Endothelial cell (in vitro differentiated cells): ENCODE data around the gene SH3TC1. TPM values are rescaled to one million over a fixed set of nuclear protein-coding genes. Genes with fewer than 3 reads are reported as not detected.

ENCODE experiments used
- DNase-seq: peaks from one replicate; pipeline ENCODE4 v3.0.0; 2021; ENCODE audit warnings: low spot score
- H3K27ac Mint-ChIP-seq: one replicate; pipeline ENCODE4 v1.8.0; 2021; ENCODE audit warnings: mixed read lengths, inconsistent platforms; ENCODE audit not compliant: unreplicated experiment
- H3K27me3 Mint-ChIP-seq: one replicate; pipeline ENCODE4 v1.8.0; 2021; ENCODE audit warnings: mild to moderate bottlenecking, moderate library complexity, mixed read lengths, inconsistent platforms; ENCODE audit not compliant: unreplicated experiment
- H3K36me3 Mint-ChIP-seq: one replicate; pipeline ENCODE4 v1.8.0; 2021; ENCODE audit warnings: mild to moderate bottlenecking, low read depth, mixed read lengths, inconsistent platforms; ENCODE audit not compliant: unreplicated experiment
- H3K4me1 Mint-ChIP-seq: one replicate; pipeline ENCODE4 v1.8.0; 2021; ENCODE audit warnings: mild to moderate bottlenecking, mixed read lengths, inconsistent platforms; ENCODE audit not compliant: unreplicated experiment
- H3K4me3 Mint-ChIP-seq: one replicate; pipeline ENCODE4 v1.8.0; 2021; ENCODE audit warnings: mild to moderate bottlenecking, mixed read lengths, inconsistent platforms; ENCODE audit not compliant: unreplicated experiment
- H3K9me3 Mint-ChIP-seq: one replicate; pipeline ENCODE4 v1.8.0; 2021; ENCODE audit warnings: mixed read lengths, inconsistent platforms; ENCODE audit not compliant: unreplicated experiment
- CTCF ChIP-seq: fragments of 200-600 bp; sonication (generic); IDR thresholded peaks from one replicate; pipeline ENCODE4 v1.5.0; 2021; ENCODE audit warnings: antibody characterized with exemption; ENCODE audit not compliant: unreplicated experiment
- total RNA-seq: library from RNA; stranded (reverse); fragmentation: NEBNext Ultra II Directional; extraction: Animal tissue kit (Norgen Biotek cat#: 25700); gene quantifications from one replicate; pipeline ENCODE4 v1.2.1, GENCODE V29; 2021; ENCODE audit not compliant: unreplicated experiment

The SH3TC1 gene
- total RNA-seq, 1 donor from 2014 or later: 114 TPM

- no peak overlapping the region for H3K27ac Mint-ChIP-seq
Measured at GRCh38 chr4:8163436-8164193, 35.5 kb upstream of the SH3TC1 start.

GRCh38 chr4:8164194-8164565 is 34.9 kb upstream of the SH3TC1 start:
- Mint-ChIP-seq H3K4me3 (no peak overlapping the region), H3K9me3 (no peaks in the 10 kb centered on the region), H3K27ac (no peak overlapping the region), H3K36me3 (no peaks in the 10 kb centered on the region), H3K4me1 (peaks cover 5% of the 10 kb centered on the region), H3K27me3 (peaks cover 9% of the 10 kb centered on the region)
- no peak for TF ChIP-seq CTCF
- DNase-seq: no peak

More at GRCh38 chr4:8163436-8164193, 35.5 kb upstream of the SH3TC1 start:
- DNase-seq: no peak
- peaks cover 12% of the 10 kb centered on the region for H3K27me3 Mint-ChIP-seq
- no peaks in the 10 kb centered on the region for H3K36me3 Mint-ChIP-seq
- no peak for TF ChIP-seq CTCF
- peaks cover 8% of the 10 kb centered on the region for H3K4me1 Mint-ChIP-seq
- no peaks in the 10 kb centered on the region for H3K9me3 Mint-ChIP-seq
- no peak overlapping the region for H3K4me3 Mint-ChIP-seq

- peaks cover 3% of the 10 kb centered on the region for H3K4me1 Mint-ChIP-seq
- H3K9me3 Mint-ChIP-seq: no peaks in the 10 kb centered on the region
- TF ChIP-seq CTCF: no peak
- peaks cover 9% of the 10 kb centered on the region for H3K27me3 Mint-ChIP-seq
- no peak for DNase-seq
- no peak overlapping the region for H3K4me3 Mint-ChIP-seq
- no peaks in the 10 kb centered on the region for H3K36me3 Mint-ChIP-seq
- H3K27ac Mint-ChIP-seq: no peak overlapping the region
Measured at GRCh38 chr4:8164687-8165086, 34.4 kb upstream of the SH3TC1 start.

- no peak for TF ChIP-seq CTCF
- Mint-ChIP-seq H3K27me3 (peaks cover 9% of the 10 kb centered on the region), H3K9me3 (no peaks in the 10 kb centered on the region)
Measured at GRCh38 chr4:8165374-8165896, 33.7 kb upstream of the SH3TC1 start.

GRCh38 chr4:8167291-8167690 is 31.8 kb upstream of the SH3TC1 start:
- Mint-ChIP-seq H3K4me1 (peaks cover 3% of the 10 kb centered on the region), H3K9me3 (no peaks in the 10 kb centered on the region), H3K27me3 (peaks cover 8% of the 10 kb centered on the region), H3K27ac (no peak overlapping the region), H3K36me3 (no peaks in the 10 kb centered on the region), H3K4me3 (no peak overlapping the region)
- DNase-seq: no peak
- no peak for TF ChIP-seq CTCF

More at GRCh38 chr4:8165374-8165896, 33.7 kb upstream of the SH3TC1 start:
- no peaks in the 10 kb centered on the region for H3K36me3 Mint-ChIP-seq
- no peak for DNase-seq
- H3K4me1 Mint-ChIP-seq: peaks cover 3% of the 10 kb centered on the region
- H3K4me3 Mint-ChIP-seq: no peak overlapping the region
- no peak overlapping the region for H3K27ac Mint-ChIP-seq
